D341Med (cell line): ENCODE results near the gene NID1.
A peak's percentile ranks its signal among the peaks of the same experiment; 100 is the strongest.

Source experiments
- DNase-seq: peaks from one replicate; pipeline ENCODE4 v3.0.0; 2012; ENCODE audit warnings: low spot score

NID1 gene

GRCh38 chr1:235960809-235961208, 104.1 kb downstream of the NID1 start:
- no peak for DNase-seq

GRCh38 chr1:235958021-235958420, 106.9 kb downstream of the NID1 start:
- no peak for DNase-seq

GRCh38 chr1:235955777-235956176, 109.1 kb downstream of the NID1 start:
- DNase-seq = no peak

GRCh38 chr1:235954306-235955283, 110.3 kb downstream of the NID1 start:
- DNase-seq = no peak

GRCh38 chr1:235953801-235954200, 111.1 kb downstream of the NID1 start:
- no peak for DNase-seq

- no peak for DNase-seq
These were observed 111.8 kb downstream of the NID1 start for GRCh38 chr1:235952950-235953615.

GRCh38 chr1:235951661-235952060, 113.2 kb downstream of the NID1 start:
- no peak for DNase-seq

GRCh38 chr1:235950318-235950717, 114.6 kb downstream of the NID1 start:
- peak; percentile 15 for DNase-seq

GRCh38 chr1:235948774-235949427, 116.0 kb downstream of the NID1 start:
- no peak for DNase-seq

- no peak for DNase-seq
These were observed 116.9 kb downstream of the NID1 start for GRCh38 chr1:235947989-235948388.

GRCh38 chr1:235946571-235946981, 118.3 kb downstream of the NID1 start:
- DNase-seq = no peak

- no peak for DNase-seq
These were observed 118.9 kb downstream of the NID1 start for GRCh38 chr1:235945775-235946570.

- DNase-seq = no peak
These were observed 121.2 kb downstream of the NID1 start for GRCh38 chr1:235943581-235944114.

GRCh38 chr1:235942979-235943575, 121.8 kb downstream of the NID1 start:
- DNase-seq = no peak

GRCh38 chr1:235942625-235942934, 122.3 kb downstream of the NID1 start:
- DNase-seq = no peak

- DNase-seq = no peak
These were observed 122.8 kb downstream of the NID1 start for GRCh38 chr1:235941876-235942624.

- DNase-seq = no peak
These were observed 124.6 kb downstream of the NID1 start for GRCh38 chr1:235940285-235940684.

GRCh38 chr1:235939480-235939775, 125.5 kb downstream of the NID1 start:
- no peak for DNase-seq

GRCh38 chr1:235938709-235939479, 126.0 kb downstream of the NID1 start:
- DNase-seq = no peak

- DNase-seq = no peak
These were observed 127.8 kb downstream of the NID1 start for GRCh38 chr1:235937123-235937522.
